Measurements from ENCODE around the gene SLC11A1.
A peak's percentile ranks its signal among the peaks of the same experiment; 100 is the strongest.

Gene SLC11A1

DNA sequence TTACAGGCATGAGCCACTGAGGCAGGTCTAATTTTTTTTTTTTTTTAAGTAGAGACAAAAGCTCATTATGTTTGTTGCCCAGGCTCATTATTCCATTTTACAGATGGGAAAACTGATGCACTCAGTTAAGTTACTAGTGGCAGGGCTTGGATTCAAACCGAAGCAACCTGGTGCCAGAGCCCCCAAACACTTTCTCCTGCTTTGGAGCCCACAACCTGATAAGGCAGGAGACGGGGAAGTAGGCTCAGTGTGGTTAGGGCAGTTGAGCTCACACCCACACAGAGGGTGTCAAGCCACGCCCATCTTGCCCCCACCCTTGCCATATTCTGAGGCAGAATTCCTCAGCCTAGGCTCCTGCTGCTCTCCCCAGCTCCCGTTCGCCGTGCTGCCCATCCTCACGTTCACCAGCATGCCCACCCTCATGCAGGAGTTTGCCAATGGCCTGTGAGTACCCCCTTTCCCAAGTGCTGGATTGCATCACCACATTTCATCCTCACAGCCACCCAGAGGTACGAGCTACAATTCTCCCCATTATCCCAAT is 11.7 kb downstream of the SLC11A1 start:
- DNase-seq (ENCODE audit: low read depth, low spot score), result no peak

DNA sequence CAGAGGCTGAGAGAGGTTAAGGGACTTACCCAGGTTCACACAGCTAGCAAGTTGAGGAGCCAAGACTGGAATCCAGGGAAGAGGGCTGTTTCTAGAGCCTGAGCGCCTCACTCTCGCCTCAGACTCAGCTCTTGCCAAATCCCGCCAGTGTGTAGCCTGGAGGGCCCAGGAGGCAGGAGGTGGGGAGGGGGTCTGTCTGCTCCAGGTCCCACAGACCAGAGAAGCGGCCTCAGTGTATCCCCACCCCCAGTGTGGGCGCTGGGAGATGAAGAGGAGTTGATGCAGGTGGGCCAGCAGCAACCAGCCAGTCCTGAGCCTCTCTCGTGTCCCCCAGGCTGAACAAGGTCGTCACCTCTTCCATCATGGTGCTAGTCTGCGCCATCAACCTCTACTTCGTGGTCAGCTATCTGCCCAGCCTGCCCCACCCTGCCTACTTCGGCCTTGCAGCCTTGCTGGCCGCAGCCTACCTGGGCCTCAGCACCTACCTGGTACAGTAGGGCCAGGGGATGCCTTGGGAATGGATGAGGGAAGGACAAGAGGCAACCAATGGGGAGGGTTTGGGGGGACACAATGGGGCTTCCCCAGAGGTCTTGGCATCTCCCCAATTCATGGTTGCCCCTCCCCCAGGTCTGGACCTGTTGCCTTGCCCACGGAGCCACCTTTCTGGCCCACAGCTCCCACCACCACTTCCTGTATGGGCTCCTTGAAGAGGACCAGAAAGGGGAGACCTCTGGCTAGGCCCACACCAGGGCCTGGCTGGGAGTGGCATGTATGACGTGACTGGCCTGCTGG is 12.4 kb downstream of the SLC11A1 start:
- DNase-seq (ENCODE audit: low read depth, low spot score), result no peak

DNA sequence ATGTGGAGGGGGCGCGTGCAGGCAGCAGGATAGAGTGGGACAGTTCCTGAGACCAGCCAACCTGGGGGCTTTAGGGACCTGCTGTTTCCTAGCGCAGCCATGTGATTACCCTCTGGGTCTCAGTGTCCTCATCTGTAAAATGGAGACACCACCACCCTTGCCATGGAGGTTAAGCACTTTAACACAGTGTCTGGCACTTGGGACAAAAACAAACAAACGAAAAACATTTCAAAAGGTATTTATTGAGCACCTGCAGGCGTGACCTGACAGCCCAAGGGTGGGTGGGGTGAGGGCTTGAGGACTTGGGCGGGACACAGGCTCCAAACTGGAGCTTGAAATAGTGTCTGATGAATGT is 13.0 kb downstream of the SLC11A1 start:
- no peak for DNase-seq (ENCODE audit: low read depth, low spot score)

DNA sequence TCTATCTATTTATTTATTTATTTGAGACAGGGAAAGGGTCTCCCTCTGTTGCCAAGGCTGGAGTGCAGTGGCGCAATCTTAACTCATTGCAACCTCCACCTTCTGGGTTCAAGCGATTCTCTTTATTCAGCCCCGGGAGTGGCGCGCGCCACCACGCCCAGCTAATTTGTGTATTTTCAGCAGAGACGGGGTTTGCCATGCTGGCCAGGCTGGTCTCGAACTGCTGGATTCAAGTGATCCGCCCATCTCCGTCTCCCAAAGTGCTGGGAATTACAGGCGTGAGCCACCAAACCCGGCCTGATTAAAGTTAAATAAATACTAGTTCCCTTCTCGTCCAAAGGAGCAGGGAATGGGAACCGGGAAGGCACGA is 13.4 kb downstream of the SLC11A1 start:
- no peak for DNase-seq (ENCODE audit: low read depth, low spot score)

DNA sequence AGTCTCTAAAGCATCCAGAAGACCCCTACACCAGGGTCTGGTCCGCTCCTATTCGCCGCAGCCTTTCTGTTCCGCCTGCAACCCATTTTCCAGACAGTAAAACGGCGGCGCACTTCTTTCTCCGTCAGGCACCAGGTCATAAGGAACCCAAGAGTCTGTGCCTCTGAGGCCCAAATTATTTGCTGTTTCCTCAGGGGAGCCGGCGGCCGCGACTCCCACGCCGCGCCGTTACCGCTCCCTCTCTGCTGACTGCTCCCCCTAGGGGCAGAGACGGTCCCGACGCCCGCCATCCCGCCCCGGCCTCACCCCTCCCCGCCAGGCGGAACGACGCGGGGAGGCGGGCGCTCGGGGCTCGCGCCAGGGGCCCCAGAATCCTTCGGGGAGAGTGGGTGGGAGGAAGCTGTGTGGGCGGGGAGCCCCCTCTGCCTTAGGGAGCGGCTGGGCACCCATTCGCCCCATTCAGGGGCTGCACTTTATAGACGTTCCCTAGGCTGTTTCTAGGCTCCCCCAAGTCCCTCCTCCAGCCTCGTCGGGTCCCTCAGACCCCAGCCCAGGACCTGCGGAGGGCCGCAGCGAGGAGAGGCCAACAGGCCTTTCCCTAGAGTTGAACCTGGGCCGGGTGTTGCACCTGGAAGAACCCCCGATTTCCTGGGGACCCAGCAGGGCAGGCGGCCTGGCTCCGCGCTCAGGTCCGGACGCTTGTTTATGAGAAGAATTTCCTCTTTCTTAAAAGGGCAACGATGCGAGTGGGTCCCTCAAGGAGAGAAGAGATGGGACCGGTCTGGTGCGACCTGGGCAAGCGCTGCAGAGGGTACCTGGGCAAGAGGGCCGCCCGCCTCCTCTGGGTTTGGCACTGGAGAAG is 14.0 kb downstream of the SLC11A1 start:
- peak; percentile 90 for DNase-seq (ENCODE audit: low read depth, low spot score)

DNA sequence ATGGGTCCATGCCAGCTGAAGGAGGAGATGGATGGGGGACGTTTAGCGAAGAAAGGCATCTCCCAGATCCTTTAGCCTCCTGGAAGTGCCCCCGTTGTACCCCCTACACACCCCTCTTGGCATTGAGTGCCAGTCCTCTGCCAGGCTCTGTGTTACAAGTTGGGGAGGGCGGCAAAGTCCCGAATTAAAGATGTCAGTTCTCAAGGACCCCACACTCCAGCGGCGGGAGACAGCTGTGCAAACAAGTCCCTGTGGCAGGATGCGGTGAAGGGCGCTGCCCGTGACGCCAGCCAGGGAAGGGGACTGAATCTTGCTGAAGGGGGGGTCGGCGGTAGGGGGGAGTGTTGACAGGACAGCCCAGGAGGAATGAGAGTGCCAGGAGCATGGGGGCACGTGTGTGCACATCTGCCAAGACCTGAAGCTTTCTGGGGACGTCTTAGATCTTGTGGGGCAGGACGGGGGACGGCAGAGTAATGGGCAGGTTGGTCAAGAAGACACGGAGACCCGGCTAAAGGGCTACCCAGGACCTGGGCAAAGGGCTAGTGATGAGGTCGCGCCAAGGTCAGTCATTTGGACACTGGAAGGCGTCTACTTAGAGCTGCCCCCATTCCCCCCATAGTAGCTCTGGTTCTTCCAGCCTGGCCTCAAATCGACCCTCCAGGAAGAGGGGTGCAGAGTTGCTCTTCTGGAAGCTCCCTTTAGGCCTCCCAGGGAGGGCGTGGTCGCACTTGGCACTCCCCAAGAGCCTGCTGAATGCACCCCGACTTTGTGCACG is 14.8 kb downstream of the SLC11A1 start:
- no peak for DNase-seq (ENCODE audit: low read depth, low spot score)

DNA sequence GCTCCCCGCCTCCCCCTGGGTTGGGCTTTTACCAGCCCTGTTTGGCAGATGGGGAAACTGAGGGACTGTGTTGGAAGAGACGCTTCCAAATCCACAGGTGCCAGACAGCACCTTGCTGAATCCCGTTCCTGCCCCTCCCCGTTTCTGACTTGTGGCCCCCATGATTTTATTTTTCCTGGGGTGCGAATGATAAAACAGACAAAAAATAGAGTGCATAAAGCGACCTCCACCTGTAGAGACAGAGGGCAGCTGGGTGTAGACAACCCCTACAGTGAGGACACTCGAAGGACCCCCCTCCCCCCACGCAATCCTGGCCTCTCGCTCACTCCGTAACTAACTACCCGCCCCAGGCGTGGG is 15.4 kb downstream of the SLC11A1 start:
- DNase-seq (ENCODE audit: low read depth, low spot score), result no peak

DNA sequence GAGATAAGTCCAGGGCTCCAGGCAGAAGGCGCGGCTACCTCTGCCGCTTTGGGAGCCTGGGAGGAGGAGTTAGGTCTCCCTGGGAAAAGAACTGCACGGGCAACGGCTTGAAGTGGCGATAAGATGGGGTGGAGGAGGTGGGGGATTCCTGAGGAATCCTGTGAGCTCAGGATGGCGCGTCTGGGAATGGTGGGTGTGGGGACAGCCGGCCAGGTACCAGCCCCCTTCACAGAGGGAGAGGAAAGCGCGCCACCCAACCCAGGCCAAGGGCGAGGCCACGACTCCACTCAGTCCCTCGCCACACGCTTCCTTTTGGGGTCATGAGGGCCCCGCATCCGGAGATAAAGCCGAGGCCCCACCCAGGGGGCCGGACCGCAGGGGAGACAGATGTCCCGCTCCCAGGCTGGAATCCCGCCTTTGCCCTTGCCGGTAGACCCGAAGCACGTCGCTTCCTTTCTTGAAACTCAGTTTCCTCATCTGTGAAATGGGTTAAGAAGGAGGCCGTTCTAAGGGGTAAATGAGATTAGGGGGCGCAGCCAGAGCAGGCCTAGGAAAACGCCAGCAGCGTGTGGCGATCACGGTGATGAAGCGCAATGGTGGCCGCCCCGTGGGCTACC is 15.9 kb downstream of the SLC11A1 start:
- DNase-seq (ENCODE audit: low read depth, low spot score), result no peak

DNA sequence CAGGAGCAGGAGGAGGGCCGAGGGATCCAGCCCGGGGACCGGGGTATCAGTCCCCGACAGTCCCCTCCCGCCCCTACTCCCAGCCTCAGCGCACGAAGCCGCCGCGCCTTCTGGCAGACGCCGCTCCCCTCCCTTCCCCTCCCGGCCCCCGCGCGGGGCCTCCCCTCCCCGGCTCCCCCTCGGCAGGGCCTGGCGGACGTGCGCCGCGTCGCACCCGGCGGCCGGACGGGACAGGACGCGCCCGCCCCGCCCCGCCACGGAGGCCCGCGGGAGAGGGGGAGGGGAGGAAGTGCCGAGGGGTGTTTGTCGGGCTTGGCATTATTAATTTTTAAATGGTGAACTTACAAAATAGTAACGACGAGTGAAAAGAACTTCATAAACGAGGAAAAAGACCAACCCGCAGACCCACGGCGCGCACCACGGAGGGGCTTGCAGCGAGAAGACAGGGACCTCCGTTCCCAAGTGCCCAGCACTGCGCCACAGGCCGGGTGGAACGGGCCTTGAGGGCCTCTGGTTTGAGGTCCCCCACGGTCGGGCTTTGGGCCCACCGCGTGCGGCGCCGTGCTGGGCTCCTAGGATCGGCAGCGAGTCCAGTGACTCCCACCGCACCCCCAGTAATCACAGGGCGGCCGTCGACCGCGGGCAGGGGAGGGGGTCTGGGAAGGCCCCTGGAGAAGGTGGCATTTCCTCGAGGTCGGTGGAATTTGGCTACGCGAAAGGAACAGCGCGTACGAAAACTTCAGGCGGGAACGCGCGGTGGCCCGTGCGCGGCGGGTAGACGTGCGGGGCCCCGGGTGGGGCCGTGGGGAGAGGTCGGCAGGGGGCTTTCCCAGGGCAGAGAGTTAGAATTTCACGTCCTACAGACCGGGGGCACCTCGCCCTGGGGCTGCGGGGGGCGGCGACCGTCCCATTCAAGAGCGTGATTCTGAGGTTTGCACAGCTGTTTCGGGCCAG is 16.6 kb downstream of the SLC11A1 start:
- no peak for DNase-seq (ENCODE audit: low read depth, low spot score)

DNA sequence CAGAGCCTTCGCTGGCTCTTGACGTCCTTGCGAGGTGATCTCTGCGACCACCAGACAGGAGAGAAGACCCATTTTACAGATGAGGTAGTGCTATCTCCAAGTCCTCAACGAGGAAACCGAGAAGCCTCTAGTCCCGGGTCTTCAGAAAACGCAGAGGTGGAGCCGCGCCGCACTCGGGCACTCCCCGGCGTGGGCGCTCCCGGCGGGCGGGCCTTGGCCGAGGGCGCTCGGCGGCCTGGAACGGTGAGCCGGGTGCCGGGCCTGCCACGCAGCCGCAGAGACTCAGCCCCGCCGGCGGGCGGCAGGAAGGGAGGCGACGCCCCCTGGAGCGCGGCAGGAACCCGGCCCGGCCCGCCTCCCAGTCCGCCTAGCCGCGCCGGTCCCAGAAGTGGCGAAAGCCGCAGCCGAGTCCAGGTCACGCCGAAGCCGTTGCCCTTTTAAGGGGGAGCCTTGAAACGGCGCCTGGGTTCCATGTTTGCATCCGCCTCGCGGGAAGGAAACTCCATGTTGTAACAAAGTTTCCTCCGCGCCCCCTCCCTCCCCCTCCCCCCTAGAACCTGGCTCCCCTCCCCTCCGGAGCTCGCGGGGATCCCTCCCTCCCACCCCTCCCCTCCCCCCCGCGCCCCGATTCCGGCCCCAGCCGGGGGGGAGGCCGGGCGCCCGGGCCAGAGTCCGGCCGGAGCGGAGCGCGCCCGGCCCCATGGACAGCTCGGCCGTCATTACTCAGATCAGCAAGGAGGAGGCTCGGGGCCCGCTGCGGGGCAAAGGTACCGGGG is 17.5 kb downstream of the SLC11A1 start, which contains the start of gene CTDSP1:
CTDSP1 (plus strand) TSS at position 478 of the 776 bp plus-strand sequence; CDS start at position 701, 223 bp downstream.
- peak; percentile 77 for DNase-seq (ENCODE audit: low read depth, low spot score)

DNA sequence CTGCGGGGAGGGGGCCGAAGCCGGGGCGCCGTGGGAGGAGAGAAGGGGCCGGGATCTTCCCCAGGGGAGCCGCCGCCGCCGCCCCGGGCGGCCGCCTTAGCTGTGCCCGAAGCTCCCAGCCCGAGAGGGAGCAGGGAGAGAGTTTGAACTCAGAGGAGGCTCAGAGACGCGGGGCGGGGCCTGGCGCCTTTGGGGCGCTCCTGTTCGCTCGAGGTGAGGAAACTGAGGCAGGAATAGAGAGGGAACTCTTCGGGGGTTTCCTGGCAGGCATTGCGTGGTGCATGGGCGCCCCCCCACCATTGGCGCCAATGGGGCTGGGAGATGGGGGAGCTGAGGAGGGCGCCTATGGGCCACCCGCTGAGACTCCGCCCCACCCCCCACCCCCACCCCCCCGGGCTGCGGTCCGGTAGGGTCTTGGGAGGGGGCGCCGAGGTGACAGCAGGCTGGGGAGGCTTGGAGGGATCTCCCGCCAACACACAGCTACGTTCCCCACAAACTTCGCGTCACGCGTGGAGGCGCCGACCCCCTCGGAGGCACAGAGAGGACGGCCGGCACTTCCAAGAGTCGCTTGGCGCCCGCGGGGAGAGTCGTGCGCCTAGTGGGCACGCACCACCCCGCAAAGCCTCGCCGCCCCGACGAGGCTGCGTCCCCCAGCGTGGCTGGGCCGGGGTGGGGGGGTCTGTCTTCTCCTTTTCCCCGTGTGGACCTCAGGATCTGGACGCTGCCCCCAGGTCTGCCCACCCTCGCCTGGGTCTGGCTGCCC is 18.3 kb downstream of the SLC11A1 start:
- no peak for DNase-seq (ENCODE audit: low read depth, low spot score)

DNA sequence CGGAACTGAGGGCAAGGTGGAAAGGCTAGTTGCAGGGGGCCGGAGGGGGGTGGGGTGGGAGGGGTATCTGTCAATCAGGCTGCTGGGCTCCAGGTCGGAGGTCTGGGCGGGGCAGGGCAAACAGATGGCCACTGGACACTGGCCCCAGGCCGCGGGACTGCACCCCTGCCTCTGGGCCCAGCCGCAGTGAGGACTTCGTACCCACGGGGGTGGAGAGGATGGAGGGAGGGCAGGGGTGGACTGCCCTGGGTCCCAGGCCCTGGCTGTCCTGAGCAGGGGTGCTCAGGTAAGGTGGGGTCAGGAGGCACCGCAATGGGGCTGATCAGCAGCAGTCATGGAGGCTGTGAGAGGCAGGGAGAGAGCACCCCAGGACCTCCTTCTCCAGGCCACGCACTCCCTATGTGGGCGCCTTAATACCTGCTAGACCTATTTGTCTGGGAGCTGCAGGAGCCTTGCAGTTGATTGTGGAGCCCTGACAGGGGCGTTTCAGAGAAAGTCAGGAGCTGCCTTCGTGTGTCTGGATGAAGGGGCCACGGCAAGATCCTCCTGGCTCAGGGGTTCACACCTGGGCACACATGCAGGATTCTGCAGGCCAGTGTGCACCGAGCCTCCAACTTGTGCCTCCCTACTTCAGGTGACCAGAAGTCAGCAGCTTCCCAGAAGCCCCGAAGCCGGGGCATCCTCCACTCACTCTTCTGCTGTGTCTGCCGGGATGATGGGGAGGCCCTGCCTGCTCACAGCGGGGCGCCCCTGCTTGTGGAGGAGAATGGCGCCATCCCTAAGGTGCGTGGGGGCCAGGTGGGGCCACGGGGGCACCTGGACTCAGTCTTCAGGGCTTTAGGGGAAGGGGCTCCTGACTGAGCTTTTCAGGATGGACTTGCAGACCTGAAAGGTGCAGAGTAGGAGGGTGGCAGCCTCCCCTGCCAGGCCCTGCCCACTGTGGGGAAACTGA is 19.1 kb downstream of the SLC11A1 start:
- DNase-seq (ENCODE audit: low read depth, low spot score), result no peak

DNA sequence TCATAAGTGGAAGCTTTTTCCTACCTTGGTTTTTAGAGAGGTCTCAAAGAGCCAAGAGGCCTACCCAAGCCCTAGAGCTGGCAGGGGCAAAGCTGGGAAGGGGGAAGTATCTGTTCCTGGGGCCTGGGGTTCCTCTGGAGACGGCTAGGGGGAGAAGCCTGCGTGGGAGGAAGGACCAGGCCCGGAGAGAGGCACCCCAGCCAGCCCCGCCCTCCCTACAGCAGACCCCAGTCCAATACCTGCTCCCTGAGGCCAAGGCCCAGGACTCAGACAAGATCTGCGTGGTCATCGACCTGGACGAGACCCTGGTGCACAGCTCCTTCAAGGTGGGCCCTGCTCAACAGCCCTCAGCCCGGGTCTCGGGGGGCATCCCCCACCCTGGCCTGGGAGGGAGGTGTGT is 19.8 kb downstream of the SLC11A1 start:
- no peak for DNase-seq (ENCODE audit: low read depth, low spot score)

DNA sequence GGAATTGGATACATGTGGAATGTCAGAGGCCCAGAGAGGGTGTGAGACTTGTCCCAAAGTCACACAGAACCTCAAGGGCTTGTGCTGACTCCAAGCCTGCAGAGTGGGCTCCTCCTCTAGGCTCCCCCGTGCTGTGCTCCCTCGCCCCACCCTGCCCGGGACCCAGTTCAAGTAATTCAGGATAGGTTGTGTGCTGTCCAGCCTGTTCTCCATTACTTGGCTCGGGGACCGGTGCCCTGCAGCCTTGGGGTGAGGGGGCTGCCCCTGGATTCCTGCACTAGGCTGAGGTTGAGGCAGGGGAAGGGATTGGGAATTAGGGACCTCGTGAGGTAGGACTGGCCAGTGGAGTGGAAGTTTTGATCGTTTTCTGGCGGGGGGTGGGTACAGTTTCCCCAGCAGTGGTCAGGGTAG is 20.4 kb downstream of the SLC11A1 start:
- DNase-seq (ENCODE audit: low read depth, low spot score), result no peak

DNA sequence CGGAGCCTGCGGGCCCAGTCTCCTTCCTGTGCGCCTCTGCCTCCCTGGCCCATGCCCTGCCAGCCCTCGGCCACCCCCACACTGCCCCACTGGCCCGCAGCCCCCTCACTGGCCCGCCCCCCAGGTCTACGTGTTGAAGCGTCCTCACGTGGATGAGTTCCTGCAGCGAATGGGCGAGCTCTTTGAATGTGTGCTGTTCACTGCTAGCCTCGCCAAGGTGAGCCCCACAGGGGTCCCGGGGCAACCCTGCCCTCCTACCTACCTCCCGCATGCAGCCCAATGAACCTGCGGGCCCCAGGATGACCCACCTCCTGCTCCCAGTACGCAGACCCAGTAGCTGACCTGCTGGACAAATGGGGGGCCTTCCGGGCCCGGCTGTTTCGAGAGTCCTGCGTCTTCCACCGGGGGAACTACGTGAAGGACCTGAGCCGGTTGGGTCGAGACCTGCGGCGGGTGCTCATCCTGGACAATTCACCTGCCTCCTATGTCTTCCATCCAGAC is 20.9 kb downstream of the SLC11A1 start:
- DNase-seq (ENCODE audit: low read depth, low spot score), result no peak

DNA sequence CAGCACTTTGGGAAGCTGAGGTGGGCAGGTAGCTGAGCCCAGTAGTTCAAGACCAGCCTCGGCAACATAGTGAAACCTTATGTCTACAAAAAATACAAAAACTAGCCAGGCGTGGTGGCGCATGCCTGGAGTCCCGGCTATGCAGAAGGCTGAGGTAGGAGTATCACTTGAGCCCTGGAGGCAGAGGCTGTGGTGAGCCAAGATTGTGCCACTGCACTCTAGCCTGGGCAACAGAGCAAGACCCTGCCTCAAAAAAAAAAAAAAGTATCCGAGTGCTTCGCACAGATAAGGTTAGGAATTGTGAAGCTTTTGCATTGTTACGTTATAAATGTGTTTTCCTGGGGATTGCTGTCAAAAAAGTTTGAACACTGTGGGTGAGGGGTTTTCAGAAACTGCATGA is 21.7 kb downstream of the SLC11A1 start:
- DNase-seq (ENCODE audit: low read depth, low spot score), result no peak

DNA sequence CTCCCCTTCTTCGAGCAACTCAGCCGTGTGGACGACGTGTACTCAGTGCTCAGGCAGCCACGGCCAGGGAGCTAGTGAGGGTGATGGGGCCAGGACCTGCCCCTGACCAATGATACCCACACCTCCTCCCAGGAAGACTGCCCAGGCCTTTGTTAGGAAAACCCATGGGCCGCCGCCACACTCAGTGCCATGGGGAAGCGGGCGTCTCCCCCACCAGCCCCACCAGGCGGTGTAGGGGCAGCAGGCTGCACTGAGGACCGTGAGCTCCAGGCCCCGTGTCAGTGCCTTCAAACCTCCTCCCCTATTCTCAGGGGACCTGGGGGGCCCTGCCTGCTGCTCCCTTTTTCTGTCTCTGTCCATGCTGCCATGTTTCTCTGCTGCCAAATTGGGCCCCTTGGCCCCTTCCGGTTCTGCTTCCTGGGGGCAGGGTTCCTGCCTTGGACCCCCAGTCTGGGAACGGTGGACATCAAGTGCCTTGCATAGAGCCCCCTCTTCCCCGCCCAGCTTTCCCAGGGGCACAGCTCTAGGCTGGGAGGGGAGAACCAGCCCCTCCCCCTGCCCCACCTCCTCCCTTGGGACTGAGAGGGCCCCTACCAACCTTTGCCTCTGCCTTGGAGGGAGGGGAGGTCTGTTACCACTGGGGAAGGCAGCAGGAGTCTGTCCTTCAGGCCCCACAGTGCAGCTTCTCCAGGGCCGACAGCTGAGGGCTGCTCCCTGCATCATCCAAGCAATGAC is 22.4 kb downstream of the SLC11A1 start:
- DNase-seq (ENCODE audit: low read depth, low spot score), result no peak

Measured in brain pericyte (primary cell).